Uterus (tissue), 2 donors: ENCODE data around the gene CMKLR1.

Experiments
- CTCF ChIP-seq, 4 experiments: fragments of 200-600 bp in 2 of 4; fragments of 450-650 bp in 2 of 4; sonication (generic) in 2 of 4; IDR thresholded peaks; one replicate each; pipeline ENCODE4 v1.5.1; 2016 to 2019; ENCODE audit warnings: antibody characterized with exemption in 4 of 4, mild to moderate bottlenecking in 2 of 4, moderate library complexity in 1 of 4
- POLR2A ChIP-seq, 2 donors: fragments of 450-650 bp; IDR thresholded peaks; one replicate each; pipeline ENCODE4 v1.6.1; 2016; ENCODE audit warnings: antibody characterized with exemption in 2 of 2, mild to moderate bottlenecking in 1 of 2, moderate library complexity in 1 of 2

- TF ChIP-seq POLR2A (IDR thresholded peaks at IDR 0.05) (no peak), CTCF (IDR thresholded peaks at IDR 0.05) (no peak)
Observed at GRCh38 chr12:108298761-108299275, 40.3 kb downstream of the CMKLR1 start.
